ENCODE data around the gene FOSL2.

Gene FOSL2

GRCh38 chr2:28393114-28393836 is 617 bp downstream of the FOSL2 start:
- TF ChIP-seq ZBTB7A (IDR thresholded peaks at IDR 0.05; ENCODE audit: low read depth) (0 out of 2 replicates have a peak, but pooled peaks have one; percentile 32), YY1 (IDR thresholded peaks at IDR 0.05; ENCODE audit: low read depth) (no peak), CEBPB (IDR thresholded peaks at IDR 0.05) (no peak), EGR1 (IDR thresholded peaks at IDR 0.05) (peak; percentile 95), USF1 (IDR thresholded peaks at IDR 0.05) (0 out of 2 replicates have a peak, but pooled peaks have one; percentile 2), REST (IDR thresholded peaks at IDR 0.05; ENCODE audit: low read depth) (no peak), TCF12 (IDR thresholded peaks at IDR 0.05; ENCODE audit: low read depth) (no peak)
- TF ChIP-seq, protein P1, sequence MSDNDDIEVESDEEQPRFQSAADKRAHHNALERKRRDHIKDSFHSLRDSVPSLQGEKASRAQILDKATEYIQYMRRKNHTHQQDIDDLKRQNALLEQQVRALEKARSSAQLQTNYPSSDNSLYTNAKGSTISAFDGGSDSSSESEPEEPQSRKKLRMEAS (IDR thresholded peaks at IDR 0.05): peak; percentile 62

DNA sequence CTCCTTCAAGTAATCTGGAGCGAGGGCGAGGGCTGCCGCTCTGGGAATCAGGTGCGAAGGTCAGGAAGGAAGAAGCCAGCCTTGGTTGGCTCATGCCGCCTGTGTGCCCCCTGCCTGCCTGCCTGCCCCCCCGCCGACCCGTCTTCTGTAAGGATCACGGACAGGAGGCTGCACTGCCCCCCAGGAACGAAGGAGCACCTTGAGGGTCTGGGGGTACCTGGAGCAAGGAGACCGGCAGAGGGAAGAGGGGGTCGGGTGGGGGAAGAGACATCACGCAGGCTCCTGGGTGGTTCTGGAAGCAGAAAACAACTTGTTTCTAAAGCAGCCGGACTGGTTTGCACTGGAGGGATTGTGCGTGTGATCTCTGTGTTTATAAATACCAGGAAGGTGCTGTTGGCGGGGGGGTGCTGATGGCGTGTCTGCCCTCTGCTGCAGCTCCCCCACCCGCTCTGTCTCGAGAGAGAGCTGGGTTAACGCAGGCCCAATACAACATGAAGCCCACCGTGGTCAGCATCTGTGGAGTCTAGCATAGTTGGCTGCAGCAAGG is 1.7 kb downstream of the FOSL2 start:
- TF ChIP-seq CREB1 (IDR thresholded peaks at IDR 0.05; ENCODE audit: low read depth): no peak
- TF ChIP-seq ZBTB7A (IDR thresholded peaks at IDR 0.05; ENCODE audit: low read depth): no peak
- TF ChIP-seq TAF1 (IDR thresholded peaks at IDR 0.05; ENCODE audit: low read depth): no peak

DNA sequence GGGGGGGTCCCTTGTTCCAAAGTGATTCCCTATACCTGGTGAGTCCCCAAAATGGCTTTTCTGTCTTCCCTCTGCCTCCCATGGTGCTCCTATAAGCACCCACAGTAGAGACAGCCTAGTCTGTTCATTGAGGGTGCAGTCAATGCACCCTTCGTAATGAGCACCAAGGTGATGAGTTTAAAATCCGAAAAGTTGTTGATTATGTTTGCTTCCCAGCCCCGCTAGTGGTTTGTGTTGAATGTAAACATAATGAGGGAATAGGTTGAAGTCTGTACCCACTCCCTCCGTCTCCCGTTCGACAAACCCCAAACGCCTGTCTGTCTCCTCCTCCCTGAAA is 2.3 kb downstream of the FOSL2 start:
- TF ChIP-seq USF1 (IDR thresholded peaks at IDR 0.05) (no peak), TCF12 (IDR thresholded peaks at IDR 0.05; ENCODE audit: low read depth) (no peak)

GRCh38 chr2:28395334-28396061 is 2.8 kb downstream of the FOSL2 start:
- TF ChIP-seq EP300 (IDR thresholded peaks at IDR 0.05; ENCODE audit: borderline replicate concordance): no peak

DNA sequence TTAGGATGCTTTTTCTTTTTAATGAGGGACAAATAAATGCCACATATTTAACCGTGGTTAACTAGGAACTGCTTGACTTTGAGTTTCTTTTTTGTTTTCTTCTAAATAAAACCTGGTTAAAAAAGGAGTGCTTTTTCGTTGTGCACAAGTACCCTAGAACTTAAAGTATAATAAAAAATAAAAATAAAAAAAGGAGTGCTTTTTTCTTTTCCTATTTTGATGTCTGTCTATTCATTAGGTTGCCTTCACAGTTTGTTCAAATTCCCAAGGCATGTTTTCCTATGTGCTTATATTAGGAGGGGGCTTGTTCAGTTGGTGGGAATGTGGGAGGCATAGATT is 4.4 kb downstream of the FOSL2 start:
- TF ChIP-seq EP300 (IDR thresholded peaks at IDR 0.05; ENCODE audit: borderline replicate concordance): no peak
- TF ChIP-seq NFIC (IDR thresholded peaks at IDR 0.05): no peak
- no peak for TF ChIP-seq TAF1 (IDR thresholded peaks at IDR 0.05; ENCODE audit: low read depth)
- TF ChIP-seq CREB1 (IDR thresholded peaks at IDR 0.05; ENCODE audit: low read depth): no peak
- no peak for TF ChIP-seq USF1 (IDR thresholded peaks at IDR 0.05)
- no peak for TF ChIP-seq TCF12 (IDR thresholded peaks at IDR 0.05; ENCODE audit: low read depth)
- TF ChIP-seq, protein P1 (IDR thresholded peaks at IDR 0.05): no peak
- no peak for TF ChIP-seq ZBTB7A (IDR thresholded peaks at IDR 0.05; ENCODE audit: low read depth)
- no peak for TF ChIP-seq TEAD4 (IDR thresholded peaks at IDR 0.05)
- no peak for TF ChIP-seq EGR1 (IDR thresholded peaks at IDR 0.05)
- no peak for TF ChIP-seq REST (IDR thresholded peaks at IDR 0.05; ENCODE audit: low read depth)
- no peak for TF ChIP-seq YY1 (IDR thresholded peaks at IDR 0.05; ENCODE audit: low read depth)
- TF ChIP-seq FOXM1 (IDR thresholded peaks at IDR 0.05; ENCODE audit: borderline replicate concordance, low read depth): no peak
- no peak for TF ChIP-seq RAD21 (IDR thresholded peaks at IDR 0.05; ENCODE audit: low read depth)
